Stimulated activated naive CD8-positive, alpha-beta T cell treated with anti-CD3 and anti-CD28 coated beads, Interleukin-15, Interleukin-2, amounts not matched to agents 100 ng/mL and 50 ng/mL, for 24 hours (primary cell): ENCODE data around the gene COL18A1.
"Not testable (repeated sequence)": the region's sequence is repeated elsewhere in the genome, so short reads cannot be mapped to it uniquely, and the experiment has no call there.

ENCODE experiments used
- H3K27ac Mint-ChIP-seq: one replicate; pipeline ENCODE4 v1.8.0; 2021; ENCODE audit warnings: mild to moderate bottlenecking, mixed read lengths
- H3K27me3 Mint-ChIP-seq: one replicate; pipeline ENCODE4 v1.8.0; 2021; ENCODE audit warnings: mixed read lengths
- H3K36me3 Mint-ChIP-seq: one replicate; pipeline ENCODE4 v1.8.0; 2021; ENCODE audit warnings: low read depth, mixed read lengths
- H3K4me1 Mint-ChIP-seq: one replicate; pipeline ENCODE4 v1.8.0; 2021; ENCODE audit warnings: low read depth, mixed read lengths
- H3K4me3 Mint-ChIP-seq: one replicate; pipeline ENCODE4 v1.8.0; 2021; ENCODE audit warnings: mild to moderate bottlenecking, mixed read lengths
- H3K9me3 Mint-ChIP-seq: one replicate; pipeline ENCODE4 v1.8.0; 2021; ENCODE audit warnings: mixed read lengths

Gene COL18A1

DNA sequence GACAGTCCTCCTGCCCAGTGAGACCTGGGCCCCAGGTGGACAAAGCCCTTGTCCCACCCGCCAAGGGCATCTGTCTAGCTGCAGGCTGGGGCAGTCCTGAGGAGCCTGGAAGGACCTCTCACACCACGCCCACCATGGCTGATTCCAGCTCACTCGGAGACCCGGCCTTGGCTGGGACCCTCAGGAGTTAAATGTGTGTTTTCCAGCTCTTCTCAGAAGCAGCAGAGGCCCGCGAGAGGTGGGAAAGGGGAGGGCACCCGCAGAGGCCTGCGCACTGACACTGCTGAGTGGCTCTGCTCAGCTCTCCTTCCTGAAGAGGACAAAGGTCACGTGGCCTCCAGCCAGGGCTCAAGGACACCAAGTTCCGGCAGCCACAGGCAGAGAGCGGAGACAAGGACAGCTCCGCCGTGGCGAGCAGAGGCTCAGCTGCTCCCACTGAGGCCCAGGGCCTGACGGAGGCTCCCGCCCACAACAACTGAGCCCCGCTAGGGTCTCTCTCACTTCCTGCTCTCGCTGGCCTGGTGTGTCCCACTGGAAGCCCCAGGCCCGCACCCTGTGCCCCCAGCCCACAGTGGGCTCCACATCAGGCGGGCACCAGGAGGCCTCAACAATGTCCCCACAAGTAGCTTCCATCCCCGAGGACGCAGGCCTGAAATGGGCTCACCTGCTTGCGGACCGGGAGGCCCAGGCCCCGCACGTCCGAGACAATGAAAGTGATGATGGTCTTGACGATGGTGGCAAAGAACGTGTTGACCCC lies 120.4 kb downstream of the COL18A1 start:
- peaks cover 52% of the 10 kb centered on the region for H3K36me3 Mint-ChIP-seq
- no peaks in the 10 kb centered on the region for H3K9me3 Mint-ChIP-seq

DNA sequence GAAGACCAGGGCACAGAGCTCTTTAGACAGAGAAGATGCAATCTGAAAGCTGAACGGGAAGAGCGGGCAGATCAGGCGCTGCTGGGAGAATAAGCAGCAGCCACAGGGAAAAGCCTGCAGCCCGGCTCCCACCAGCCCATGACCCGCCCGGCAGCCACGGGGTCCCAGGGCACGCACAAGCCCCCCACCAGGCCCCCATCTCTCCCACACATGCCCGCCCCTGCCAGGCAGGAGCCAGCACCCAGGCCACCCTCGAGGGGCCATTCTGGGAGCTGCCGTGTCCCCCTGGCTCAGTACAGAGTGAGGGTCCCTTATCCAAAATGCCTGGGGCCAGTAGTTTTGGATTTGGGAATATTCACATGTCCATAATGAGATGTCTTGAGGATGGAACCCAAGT lies 120.9 kb downstream of the COL18A1 start:
- Mint-ChIP-seq H3K27me3 (no peaks in the 10 kb centered on the region), H3K36me3 (peaks cover 46% of the 10 kb centered on the region), H3K4me3 (no peak overlapping the region), H3K9me3 (no peaks in the 10 kb centered on the region), H3K4me1 (no peaks in the 10 kb centered on the region), H3K27ac (no peak overlapping the region)

More for the DNA sequence above, 120.4 kb downstream of the COL18A1 start:
- H3K27ac Mint-ChIP-seq = no peak overlapping the region
- H3K27me3 Mint-ChIP-seq = no peaks in the 10 kb centered on the region
- H3K4me3 Mint-ChIP-seq = no peak overlapping the region
- H3K4me1 Mint-ChIP-seq = no peaks in the 10 kb centered on the region

DNA sequence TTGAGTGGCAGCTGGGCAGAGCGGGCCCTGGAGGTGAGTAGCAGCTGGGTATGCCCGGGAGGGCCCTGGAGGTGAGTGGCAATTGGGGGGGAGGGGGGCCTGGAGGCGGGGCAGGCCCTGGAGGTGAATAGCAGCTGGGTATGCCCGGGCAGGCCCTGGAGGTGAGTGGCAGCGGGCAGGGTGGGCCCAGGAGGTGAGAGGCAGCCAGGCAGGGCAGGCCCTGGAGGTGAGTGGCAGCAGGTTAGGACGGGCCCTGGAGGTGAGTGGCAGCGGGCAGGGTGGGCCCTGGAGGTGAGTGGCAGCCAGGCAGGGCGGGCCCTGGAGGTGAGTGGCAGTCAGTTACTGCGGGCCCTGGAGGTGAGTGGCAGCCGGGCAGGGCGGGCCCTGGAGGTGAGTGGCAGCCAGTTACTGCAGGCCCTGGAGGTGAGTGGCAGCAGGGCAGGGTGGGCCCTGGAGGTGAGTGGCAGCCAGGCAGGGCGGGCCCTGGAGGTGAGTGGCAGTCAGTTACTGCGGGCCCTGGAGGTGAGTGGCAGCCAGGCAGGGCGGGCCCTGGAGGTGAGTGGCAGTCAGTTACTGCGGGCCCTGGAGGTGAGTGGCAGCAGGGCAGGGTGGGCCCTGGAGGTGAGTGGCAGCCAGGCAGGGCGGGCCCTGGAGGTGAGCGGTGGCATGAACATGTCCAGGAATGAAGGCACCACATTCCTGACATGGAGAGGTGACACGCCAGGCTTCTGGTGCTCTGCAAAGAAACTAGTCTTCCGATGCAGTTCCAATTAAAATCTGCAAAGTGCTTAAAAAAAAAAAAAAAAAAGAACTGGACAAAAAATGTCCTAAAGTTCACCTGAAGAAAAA lies 122.4 kb downstream of the COL18A1 start:
- H3K27me3 Mint-ChIP-seq, H3K4me1 Mint-ChIP-seq, H3K4me3 Mint-ChIP-seq, H3K9me3 Mint-ChIP-seq, H3K27ac Mint-ChIP-seq: not testable (repeated sequence)
- H3K36me3 Mint-ChIP-seq = peaks cover 37% of the 10 kb centered on the region

DNA sequence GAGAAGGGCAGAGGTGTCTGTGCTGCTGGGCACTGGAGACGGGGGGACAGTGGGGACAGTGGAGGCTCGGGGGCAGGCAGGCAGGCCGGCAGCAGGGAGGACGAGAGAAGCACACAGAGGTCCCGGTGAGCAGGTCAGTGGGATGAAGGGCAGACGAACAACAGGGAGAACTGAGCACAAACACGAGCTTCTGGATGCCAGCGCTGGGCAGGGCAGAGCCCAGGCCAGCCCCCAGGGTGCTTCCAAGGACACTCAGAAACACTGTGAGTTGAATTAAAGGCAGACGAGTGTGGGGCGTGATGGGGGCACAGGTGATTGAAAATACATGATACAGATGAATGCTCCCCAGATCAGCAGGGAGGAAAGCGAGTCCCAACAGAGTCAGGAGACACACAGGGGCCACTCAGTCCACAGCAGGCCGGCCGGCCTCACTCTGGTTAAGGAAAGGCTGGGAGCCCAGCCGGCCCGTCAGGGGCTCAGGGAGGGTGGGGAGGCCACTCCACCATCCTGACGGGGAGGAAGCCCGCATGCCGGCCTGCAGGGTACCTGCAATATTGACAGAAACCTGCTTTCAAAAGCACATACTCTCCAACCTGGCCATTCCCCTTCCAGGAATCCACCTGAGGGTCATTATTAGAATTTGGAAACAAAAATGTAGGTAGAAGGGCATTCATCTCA lies 123.2 kb downstream of the COL18A1 start:
- no peak overlapping the region for H3K27ac Mint-ChIP-seq
- H3K4me1 Mint-ChIP-seq = peaks cover 4% of the 10 kb centered on the region
- no peaks in the 10 kb centered on the region for H3K27me3 Mint-ChIP-seq
- H3K4me3 Mint-ChIP-seq = no peak overlapping the region
- peaks cover 29% of the 10 kb centered on the region for H3K36me3 Mint-ChIP-seq
- H3K9me3 Mint-ChIP-seq = no peaks in the 10 kb centered on the region

DNA sequence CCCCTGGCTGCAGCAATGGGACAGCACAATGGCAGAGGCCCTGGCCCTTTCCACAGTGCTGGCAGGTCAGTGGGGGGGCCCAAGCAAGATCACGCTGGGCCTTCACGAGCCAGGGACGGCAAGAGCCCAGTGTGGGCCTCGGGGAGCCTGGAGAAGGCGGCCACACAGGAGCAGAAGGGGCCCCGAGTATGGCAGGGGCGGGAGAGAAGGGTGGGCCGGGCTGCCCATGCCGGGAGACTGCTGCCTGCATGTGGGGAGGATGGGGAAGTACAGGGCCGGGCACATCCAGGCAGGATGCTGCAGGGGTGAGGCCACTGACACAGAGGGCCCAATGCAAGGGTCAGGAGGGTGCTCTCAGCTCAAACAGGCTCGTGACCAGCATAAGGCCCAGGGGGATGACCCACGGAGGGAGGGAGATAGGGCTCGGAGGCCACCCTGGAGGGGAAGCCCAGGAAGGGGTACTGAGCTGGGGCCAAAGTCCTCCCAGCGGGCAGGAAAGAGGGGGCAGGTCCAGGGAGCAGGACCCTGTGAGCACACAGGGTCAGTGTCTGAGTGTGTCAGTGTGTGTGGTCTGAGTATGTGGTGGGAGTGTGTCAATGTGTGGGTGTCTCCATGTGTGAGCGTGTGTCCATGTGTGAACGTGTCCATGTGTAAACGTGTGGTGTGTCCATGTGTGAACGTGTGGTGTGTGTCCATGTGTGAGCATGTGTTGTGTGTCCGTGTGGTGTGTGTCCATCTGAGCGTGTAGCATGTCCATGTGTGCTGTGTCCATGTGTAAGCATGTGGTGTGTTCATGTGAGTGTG lies 124.2 kb downstream of the COL18A1 start:
- Mint-ChIP-seq H3K4me1 (peaks cover 4% of the 10 kb centered on the region), H3K27ac (no peak overlapping the region), H3K36me3 (peaks cover 24% of the 10 kb centered on the region), H3K4me3 (no peak overlapping the region), H3K9me3 (no peaks in the 10 kb centered on the region), H3K27me3 (no peaks in the 10 kb centered on the region)

DNA sequence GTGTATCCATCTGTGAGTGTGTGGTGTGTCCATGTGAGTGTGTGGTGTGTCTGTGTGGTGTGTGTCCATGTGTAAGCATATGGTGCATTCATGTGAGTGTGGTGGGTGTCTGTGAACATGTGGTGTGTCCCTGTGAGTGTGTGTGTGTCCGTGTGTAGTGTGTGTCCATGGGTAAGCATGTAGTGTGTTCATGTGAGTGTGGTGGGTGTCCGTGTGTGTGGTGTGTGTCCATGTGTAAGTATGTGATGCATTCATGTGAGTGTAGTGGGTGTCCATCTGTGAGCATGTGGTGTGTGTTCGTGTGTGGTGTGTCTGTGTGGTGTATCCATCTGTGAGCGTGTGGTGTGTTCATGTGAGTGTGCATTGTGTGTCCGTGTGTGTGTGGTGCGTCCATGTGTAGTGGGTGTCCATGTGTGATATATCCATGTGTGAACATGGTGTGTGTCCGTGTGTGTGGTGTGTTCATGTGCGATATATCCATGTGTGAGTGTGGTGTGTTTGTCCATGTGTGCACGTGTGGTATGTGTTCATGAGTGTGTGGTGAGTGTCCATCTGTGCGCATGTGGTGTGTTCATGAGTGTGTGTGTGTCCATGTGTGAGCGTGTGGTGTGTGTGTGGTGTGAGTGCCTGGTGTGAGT lies 124.9 kb downstream of the COL18A1 start:
- Mint-ChIP-seq H3K27ac (no peak overlapping the region), H3K4me3 (no peak overlapping the region), H3K36me3 (peaks cover 24% of the 10 kb centered on the region), H3K27me3 (no peaks in the 10 kb centered on the region), H3K4me1 (peaks cover 4% of the 10 kb centered on the region), H3K9me3 (no peaks in the 10 kb centered on the region)

DNA sequence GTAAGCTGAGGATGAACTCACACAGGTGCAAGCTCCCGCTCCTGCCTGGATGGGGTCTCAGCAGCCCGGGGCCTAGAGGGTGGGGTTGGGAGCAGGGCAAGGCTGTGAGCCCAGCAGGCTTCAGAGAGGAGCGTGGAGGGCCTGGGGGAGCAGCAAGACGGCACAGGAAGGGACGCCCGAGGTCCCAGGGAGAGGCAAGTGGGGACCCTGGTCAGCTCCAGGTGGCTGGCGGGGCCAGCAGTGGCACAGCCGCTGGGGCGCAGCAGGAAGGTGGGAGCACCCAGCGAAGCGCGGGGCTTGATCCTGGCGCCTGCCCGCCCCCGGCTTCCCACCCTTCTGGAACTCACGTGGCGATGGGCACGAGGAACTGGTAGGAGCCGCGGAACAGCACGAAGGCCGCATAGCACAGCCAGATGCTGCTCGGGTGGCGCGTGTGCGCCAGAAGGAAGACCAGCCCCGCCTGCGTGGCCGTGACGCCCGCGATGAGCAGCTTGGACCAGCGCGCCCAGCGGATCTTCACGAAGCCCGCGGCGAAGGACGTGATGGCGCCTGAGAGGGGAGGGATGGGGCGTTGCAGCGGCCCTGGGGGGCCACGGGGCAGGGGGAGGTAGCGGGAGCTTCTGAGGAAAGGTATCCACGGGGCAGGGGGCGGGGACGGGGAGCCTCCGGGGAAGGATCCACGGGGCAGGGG lies 125.6 kb downstream of the COL18A1 start:
- peaks cover 25% of the 10 kb centered on the region for H3K36me3 Mint-ChIP-seq
- no peaks in the 10 kb centered on the region for H3K27me3 Mint-ChIP-seq
- peaks cover 7% of the 10 kb centered on the region for H3K4me1 Mint-ChIP-seq
- H3K4me3 Mint-ChIP-seq = no peak overlapping the region
- no peaks in the 10 kb centered on the region for H3K9me3 Mint-ChIP-seq
- no peak overlapping the region for H3K27ac Mint-ChIP-seq

DNA sequence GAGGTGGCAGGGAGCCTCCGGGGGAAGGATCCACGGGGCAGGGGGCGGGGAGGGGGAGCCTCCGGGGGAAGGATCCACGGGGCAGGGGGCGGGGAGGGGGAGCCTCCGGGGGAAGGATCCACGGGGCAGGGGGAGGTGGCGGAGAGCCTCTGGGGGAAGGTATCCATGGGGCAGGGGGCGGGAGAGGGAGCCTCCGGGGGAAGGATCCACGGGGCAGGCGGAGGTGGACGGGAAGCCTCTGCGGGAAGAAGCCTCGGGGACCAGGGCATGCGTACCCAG lies 126.1 kb downstream of the COL18A1 start:
- not testable (repeated sequence) for H3K4me3 Mint-ChIP-seq, H3K27ac Mint-ChIP-seq, H3K9me3 Mint-ChIP-seq, H3K27me3 Mint-ChIP-seq, H3K4me1 Mint-ChIP-seq
- peaks cover 27% of the 10 kb centered on the region for H3K36me3 Mint-ChIP-seq

DNA sequence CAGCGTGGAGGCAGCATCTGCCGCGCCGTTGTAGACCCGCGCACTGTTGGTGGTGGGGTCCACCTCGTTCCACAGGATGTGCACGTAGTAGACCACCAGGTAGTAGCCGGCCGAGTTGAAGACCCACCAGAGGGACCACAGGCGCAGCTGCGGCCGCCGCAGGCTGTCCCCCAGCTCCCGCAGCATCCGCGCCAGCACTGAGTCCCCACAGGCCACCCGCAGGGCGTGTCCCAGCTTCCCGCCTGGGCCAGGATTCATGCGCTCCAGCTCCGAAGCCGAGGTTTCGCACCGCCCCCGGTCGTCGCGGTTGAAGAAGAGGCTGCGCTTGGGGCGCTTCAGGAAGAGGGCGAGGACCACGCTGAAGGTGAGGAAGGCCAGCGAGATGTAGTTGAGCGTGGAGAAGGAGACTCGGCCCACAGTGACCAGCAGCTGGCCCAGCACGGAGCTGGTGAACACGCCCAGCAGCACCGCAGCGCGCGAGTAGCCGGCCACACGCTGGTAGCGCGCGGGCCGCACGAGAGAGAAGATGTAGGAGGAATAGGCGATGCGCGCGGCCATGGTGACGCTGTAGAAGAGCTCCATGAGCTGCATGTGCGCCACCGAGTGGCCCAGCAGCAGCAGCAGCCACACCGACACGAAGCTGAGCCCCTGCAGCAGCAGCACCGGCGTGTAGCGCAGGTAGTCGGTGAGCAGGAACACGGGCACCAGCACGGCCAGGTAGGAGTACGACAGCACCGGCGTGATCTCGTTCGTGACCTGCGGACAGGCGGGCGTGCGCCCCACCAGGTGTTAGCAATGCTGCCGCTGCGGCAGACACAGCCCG lies 126.6 kb downstream of the COL18A1 start:
- H3K4me3 Mint-ChIP-seq = no peak overlapping the region
- H3K27ac Mint-ChIP-seq = no peak overlapping the region
- peaks cover 31% of the 10 kb centered on the region for H3K36me3 Mint-ChIP-seq
- H3K9me3 Mint-ChIP-seq = no peaks in the 10 kb centered on the region
- no peaks in the 10 kb centered on the region for H3K27me3 Mint-ChIP-seq
- H3K4me1 Mint-ChIP-seq = peaks cover 12% of the 10 kb centered on the region

DNA sequence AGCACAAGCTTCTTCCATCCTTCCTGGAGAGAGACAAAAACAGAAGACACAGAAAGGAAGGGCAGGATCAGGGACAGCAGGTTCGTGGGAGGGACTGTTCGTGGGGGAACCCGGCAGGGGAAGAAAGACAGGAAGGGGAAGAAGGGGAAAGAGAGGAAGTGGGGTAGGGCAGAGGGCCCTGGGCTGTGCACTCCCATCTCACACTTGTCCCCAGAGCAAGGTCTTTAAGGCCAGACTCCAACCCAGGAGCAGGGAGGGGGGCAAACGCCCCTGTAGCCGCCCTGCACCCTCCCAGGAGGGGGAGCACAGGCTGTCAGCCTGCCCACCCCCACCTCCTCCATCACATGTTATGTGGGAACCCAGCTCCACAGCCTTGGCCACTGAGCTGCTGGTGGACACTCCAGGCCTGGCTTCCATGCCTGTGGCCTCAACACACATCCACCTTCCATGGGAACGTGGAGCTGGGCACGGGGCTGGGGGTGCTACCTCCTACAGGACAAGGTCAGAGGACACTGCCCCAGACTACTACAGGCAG lies 127.9 kb downstream of the COL18A1 start:
- Mint-ChIP-seq H3K27ac (peak overlapping the region; percentile 40), H3K9me3 (no peaks in the 10 kb centered on the region), H3K4me3 (no peak overlapping the region), H3K4me1 (peaks cover 12% of the 10 kb centered on the region), H3K27me3 (no peaks in the 10 kb centered on the region), H3K36me3 (peaks cover 28% of the 10 kb centered on the region)

DNA sequence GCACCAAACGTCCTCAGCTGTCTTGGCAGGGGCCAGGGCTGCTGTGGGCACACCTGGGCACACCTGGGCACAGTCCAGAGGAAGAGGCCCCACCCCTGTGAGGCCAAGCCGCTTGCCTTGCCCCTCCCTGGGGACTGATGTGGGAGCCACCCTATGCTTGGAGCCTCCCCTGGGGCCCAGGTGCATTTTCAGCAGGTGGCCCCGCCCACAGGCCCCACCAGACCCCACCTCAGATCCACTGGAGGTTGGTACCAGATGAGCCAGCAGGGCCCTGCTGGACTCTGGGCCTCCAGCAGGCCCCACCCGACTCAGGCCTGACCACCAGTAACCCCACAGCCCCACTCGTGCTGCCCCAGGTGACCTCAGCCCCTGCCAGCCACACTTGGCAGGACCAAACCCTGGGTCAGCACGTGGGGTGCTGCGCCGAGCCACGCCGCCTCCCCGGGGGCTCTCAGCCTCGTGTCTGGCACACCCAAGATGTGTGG lies 128.4 kb downstream of the COL18A1 start:
- Mint-ChIP-seq H3K4me1 (peaks cover 12% of the 10 kb centered on the region), H3K4me3 (no peak overlapping the region), H3K36me3 (peaks cover 25% of the 10 kb centered on the region), H3K9me3 (no peaks in the 10 kb centered on the region), H3K27ac (no peak overlapping the region), H3K27me3 (no peaks in the 10 kb centered on the region)

DNA sequence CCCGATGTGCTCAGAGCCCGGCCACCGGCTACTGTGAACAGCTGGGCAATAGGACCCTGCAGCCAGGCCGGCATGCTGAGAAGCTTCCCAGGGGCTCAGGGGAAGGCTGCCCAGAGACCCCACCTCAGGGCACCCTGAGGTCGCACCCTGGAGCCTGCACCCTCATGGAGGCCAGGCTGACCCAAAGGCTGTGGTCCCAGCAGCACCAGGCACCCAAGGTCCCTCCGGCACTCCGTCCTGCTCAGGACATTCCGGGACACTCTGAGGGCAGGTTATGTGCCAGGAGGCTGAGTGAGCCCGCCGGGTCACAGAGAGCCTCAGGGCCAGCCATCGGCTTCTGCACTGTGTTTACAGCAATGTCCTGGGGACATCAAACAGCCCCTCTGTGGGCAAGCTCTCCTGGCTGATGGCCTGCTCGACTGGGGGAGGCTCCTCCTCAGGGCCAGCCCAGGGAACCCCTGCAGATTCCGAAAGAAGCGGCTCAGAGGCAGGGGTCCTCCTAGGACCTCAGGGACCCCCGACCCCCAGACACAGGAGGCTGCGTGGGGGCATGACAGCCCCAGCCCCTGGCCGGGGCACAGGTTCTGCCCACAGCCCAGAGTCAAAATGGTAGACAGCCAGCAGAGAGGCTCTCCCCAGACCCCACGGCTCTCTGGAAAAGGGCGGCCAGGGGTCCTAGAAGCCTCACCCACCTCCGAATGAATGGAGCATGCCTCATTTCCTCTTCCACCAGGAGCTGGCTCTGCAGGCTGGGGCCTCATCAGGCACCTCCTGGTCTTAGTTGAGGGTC lies 129.1 kb downstream of the COL18A1 start:
- H3K27me3 Mint-ChIP-seq = no peaks in the 10 kb centered on the region
- H3K4me3 Mint-ChIP-seq = no peak overlapping the region
- H3K27ac Mint-ChIP-seq = no peak overlapping the region
- H3K36me3 Mint-ChIP-seq = peaks cover 25% of the 10 kb centered on the region
- H3K4me1 Mint-ChIP-seq = peaks cover 12% of the 10 kb centered on the region
- no peaks in the 10 kb centered on the region for H3K9me3 Mint-ChIP-seq
